Measurements from ENCODE around the gene GYS1. TPM values are rescaled to one million over a fixed set of nuclear protein-coding genes. Genes with fewer than 3 reads are reported as not detected.

Gene GYS1
- total and polyA plus RNA-seq, 2 experiments from 2014 or later: 15.9 to 28.9 TPM

DNA sequence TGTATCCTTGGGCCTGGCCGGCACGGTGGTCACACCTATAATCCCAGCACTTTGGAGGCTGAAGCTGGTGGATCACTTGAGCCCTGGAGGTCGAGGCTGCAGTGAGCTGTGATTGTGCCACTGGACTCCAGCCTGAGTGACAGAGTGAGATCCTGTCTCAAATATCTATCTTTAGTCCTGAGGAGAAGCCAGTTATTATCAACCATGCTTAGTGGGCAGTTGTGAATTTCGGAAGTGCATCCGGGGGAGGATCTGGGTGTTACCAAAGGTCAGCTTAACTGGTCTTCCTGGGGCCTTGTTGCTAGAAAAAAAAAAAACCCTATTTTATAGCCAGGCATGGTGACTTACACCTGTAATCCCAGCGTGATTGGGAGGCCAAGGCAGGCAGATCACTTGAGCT is 50.0 kb downstream of the GYS1 start:
- no peak overlapping the region for H3K27ac ChIP-seq (ENCODE audit: low read depth)
- ATAC-seq: no peak
- peaks cover 12% of the 10 kb centered on the region for H3K27me3 Mint-ChIP-seq (ENCODE audit: insufficient read depth, low read depth, poor library complexity)
- no peaks in the 10 kb centered on the region for H3K36me3 ChIP-seq (ENCODE audit: insufficient read depth)
- no peaks in the 10 kb centered on the region for H3K79me2 ChIP-seq (replicated peaks; ENCODE audit: insufficient read depth)
- no peaks in the 10 kb centered on the region for H3K9me2 ChIP-seq (ENCODE audit: insufficient read depth)
- H3K27me3 ChIP-seq (ENCODE audit: insufficient read depth): no peaks in the 10 kb centered on the region
- no peaks in the 10 kb centered on the region for H3F3A ChIP-seq (replicated peaks; ENCODE audit: low read depth)
- H3K4me1 Mint-ChIP-seq: no peaks in the 10 kb centered on the region
- no peaks in the 10 kb centered on the region for H4K20me1 ChIP-seq (replicated peaks; ENCODE audit: insufficient read depth)
- peaks cover 17% of the 10 kb centered on the region for H3K9me3 Mint-ChIP-seq
- H3K4me3 Mint-ChIP-seq: no peak overlapping the region
- H3K4me2 ChIP-seq: no peak overlapping the region
- no peak overlapping the region for H2AFZ ChIP-seq
- H3K27ac Mint-ChIP-seq: no peak overlapping the region
- no peaks in the 10 kb centered on the region for H3K4me1 ChIP-seq (ENCODE audit: insufficient read depth)
- no peak for DNase-seq (ENCODE audit: low spot score)
- H3K4me3 ChIP-seq: no peak overlapping the region
- peaks cover 33% of the 10 kb centered on the region for H3K36me3 Mint-ChIP-seq (ENCODE audit: low read depth)
- TF ChIP-seq CREB1 (CRISPR knock-in tag; IDR thresholded peaks at IDR 0.05; ENCODE audit: low read depth) (no peak), ZNF114 (CRISPR knock-in tag; IDR thresholded peaks at IDR 0.05) (no peak), STAT1 (IDR thresholded peaks at IDR 0.05; ENCODE audit: unreplicated experiment) (no peak), EZH2phosphoT487 (IDR thresholded peaks at IDR 0.05; ENCODE audit: unreplicated experiment) (no peak), JUNB (IDR thresholded peaks at IDR 0.05; ENCODE audit: unreplicated experiment) (no peak), EZH2 (IDR thresholded peaks at IDR 0.05; ENCODE audit: low read depth, unreplicated experiment) (no peak), POLR2AphosphoS5 (IDR thresholded peaks at IDR 0.05; ENCODE audit: low read depth) (no peak), ZNF331 (CRISPR knock-in tag; IDR thresholded peaks at IDR 0.05; ENCODE audit: low read depth) (no peak), NANOG (IDR thresholded peaks at IDR 0.05; ENCODE audit: borderline replicate concordance) (no peak)
- TF ChIP-seq, protein P1, sequence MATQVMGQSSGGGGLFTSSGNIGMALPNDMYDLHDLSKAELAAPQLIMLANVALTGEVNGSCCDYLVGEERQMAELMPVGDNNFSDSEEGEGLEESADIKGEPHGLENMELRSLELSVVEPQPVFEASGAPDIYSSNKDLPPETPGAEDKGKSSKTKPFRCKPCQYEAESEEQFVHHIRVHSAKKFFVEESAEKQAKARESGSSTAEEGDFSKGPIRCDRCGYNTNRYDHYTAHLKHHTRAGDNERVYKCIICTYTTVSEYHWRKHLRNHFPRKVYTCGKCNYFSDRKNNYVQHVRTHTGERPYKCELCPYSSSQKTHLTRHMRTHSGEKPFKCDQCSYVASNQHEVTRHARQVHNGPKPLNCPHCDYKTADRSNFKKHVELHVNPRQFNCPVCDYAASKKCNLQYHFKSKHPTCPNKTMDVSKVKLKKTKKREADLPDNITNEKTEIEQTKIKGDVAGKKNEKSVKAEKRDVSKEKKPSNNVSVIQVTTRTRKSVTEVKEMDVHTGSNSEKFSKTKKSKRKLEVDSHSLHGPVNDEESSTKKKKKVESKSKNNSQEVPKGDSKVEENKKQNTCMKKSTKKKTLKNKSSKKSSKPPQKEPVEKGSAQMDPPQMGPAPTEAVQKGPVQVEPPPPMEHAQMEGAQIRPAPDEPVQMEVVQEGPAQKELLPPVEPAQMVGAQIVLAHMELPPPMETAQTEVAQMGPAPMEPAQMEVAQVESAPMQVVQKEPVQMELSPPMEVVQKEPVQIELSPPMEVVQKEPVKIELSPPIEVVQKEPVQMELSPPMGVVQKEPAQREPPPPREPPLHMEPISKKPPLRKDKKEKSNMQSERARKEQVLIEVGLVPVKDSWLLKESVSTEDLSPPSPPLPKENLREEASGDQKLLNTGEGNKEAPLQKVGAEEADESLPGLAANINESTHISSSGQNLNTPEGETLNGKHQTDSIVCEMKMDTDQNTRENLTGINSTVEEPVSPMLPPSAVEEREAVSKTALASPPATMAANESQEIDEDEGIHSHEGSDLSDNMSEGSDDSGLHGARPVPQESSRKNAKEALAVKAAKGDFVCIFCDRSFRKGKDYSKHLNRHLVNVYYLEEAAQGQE (IDR thresholded peaks at IDR 0.05; ENCODE audit: unreplicated experiment): no peak
- TF ChIP-seq, protein P2, sequence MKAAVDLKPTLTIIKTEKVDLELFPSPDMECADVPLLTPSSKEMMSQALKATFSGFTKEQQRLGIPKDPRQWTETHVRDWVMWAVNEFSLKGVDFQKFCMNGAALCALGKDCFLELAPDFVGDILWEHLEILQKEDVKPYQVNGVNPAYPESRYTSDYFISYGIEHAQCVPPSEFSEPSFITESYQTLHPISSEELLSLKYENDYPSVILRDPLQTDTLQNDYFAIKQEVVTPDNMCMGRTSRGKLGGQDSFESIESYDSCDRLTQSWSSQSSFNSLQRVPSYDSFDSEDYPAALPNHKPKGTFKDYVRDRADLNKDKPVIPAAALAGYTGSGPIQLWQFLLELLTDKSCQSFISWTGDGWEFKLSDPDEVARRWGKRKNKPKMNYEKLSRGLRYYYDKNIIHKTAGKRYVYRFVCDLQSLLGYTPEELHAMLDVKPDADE (IDR thresholded peaks at IDR 0.05): no peak
- TF ChIP-seq, protein P3, sequence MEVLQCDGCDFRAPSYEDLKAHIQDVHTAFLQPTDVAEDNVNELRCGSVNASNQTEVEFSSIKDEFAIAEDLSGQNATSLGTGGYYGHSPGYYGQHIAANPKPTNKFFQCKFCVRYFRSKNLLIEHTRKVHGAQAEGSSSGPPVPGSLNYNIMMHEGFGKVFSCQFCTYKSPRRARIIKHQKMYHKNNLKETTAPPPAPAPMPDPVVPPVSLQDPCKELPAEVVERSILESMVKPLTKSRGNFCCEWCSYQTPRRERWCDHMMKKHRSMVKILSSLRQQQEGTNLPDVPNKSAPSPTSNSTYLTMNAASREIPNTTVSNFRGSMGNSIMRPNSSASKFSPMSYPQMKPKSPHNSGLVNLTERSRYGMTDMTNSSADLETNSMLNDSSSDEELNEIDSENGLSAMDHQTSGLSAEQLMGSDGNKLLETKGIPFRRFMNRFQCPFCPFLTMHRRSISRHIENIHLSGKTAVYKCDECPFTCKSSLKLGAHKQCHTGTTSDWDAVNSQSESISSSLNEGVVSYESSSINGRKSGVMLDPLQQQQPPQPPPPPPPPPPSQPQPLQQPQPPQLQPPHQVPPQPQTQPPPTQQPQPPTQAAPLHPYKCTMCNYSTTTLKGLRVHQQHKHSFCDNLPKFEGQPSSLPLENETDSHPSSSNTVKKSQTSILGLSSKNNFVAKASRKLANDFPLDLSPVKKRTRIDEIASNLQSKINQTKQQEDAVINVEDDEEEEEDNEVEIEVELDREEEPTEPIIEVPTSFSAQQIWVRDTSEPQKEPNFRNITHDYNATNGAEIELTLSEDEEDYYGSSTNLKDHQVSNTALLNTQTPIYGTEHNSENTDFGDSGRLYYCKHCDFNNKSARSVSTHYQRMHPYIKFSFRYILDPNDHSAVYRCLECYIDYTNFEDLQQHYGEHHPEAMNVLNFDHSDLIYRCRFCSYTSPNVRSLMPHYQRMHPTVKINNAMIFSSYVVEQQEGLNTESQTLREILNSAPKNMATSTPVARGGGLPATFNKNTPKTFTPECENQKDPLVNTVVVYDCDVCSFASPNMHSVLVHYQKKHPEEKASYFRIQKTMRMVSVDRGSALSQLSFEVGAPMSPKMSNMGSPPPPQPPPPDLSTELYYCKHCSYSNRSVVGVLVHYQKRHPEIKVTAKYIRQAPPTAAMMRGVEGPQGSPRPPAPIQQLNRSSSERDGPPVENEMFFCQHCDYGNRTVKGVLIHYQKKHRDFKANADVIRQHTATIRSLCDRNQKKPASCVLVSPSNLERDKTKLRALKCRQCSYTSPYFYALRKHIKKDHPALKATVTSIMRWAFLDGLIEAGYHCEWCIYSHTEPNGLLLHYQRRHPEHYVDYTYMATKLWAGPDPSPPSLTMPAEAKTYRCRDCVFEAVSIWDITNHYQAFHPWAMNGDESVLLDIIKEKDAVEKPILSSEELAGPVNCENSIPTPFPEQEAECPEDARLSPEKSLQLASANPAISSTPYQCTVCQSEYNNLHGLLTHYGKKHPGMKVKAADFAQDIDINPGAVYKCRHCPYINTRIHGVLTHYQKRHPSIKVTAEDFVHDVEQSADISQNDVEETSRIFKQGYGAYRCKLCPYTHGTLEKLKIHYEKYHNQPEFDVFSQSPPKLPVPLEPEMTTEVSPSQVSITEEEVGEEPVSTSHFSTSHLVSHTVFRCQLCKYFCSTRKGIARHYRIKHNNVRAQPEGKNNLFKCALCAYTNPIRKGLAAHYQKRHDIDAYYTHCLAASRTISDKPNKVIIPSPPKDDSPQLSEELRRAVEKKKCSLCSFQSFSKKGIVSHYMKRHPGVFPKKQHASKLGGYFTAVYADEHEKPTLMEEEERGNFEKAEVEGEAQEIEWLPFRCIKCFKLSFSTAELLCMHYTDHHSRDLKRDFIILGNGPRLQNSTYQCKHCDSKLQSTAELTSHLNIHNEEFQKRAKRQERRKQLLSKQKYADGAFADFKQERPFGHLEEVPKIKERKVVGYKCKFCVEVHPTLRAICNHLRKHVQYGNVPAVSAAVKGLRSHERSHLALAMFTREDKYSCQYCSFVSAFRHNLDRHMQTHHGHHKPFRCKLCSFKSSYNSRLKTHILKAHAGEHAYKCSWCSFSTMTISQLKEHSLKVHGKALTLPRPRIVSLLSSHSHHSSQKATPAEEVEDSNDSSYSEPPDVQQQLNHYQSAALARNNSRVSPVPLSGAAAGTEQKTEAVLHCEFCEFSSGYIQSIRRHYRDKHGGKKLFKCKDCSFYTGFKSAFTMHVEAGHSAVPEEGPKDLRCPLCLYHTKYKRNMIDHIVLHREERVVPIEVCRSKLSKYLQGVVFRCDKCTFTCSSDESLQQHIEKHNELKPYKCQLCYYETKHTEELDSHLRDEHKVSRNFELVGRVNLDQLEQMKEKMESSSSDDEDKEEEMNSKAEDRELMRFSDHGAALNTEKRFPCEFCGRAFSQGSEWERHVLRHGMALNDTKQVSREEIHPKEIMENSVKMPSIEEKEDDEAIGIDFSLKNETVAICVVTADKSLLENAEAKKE (CRISPR knock-in tag; IDR thresholded peaks at IDR 0.05): no peak
- TF ChIP-seq, protein P4, sequence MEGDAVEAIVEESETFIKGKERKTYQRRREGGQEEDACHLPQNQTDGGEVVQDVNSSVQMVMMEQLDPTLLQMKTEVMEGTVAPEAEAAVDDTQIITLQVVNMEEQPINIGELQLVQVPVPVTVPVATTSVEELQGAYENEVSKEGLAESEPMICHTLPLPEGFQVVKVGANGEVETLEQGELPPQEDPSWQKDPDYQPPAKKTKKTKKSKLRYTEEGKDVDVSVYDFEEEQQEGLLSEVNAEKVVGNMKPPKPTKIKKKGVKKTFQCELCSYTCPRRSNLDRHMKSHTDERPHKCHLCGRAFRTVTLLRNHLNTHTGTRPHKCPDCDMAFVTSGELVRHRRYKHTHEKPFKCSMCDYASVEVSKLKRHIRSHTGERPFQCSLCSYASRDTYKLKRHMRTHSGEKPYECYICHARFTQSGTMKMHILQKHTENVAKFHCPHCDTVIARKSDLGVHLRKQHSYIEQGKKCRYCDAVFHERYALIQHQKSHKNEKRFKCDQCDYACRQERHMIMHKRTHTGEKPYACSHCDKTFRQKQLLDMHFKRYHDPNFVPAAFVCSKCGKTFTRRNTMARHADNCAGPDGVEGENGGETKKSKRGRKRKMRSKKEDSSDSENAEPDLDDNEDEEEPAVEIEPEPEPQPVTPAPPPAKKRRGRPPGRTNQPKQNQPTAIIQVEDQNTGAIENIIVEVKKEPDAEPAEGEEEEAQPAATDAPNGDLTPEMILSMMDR (conservative IDR thresholded peaks at IDR 0.05; ENCODE audit: low read depth in 2 of 2): no peak
